Suppressor macrophage (primary cell): ENCODE results near the gene WIPF1.
A peak's percentile ranks its signal among the peaks of the same experiment; 100 is the strongest.

Experiments used
- DNase-seq, 4 experiments: peaks; one replicate each; pipeline ENCODE4 v3.0.0-alpha.2; 2020 to 2022

WIPF1 gene

GRCh38 chr2:174535757-174536703 lies 61.6 kb downstream of the WIPF1 start:
- DNase-seq: no peak

GRCh38 chr2:174535083-174535482 lies 62.5 kb downstream of the WIPF1 start:
- DNase-seq: no peak

- no peak for DNase-seq
Observed at GRCh38 chr2:174529916-174530315, 67.7 kb downstream of the WIPF1 start.

- DNase-seq: no peak
Observed at GRCh38 chr2:174527959-174528358, 69.6 kb downstream of the WIPF1 start.

GRCh38 chr2:174527101-174527721 lies 70.4 kb downstream of the WIPF1 start:
- no peak for DNase-seq

GRCh38 chr2:174524527-174524926 lies 73.1 kb downstream of the WIPF1 start:
- DNase-seq: peak; percentile 75 to 94 (median 86)

GRCh38 chr2:174522553-174522952 lies 75.1 kb downstream of the WIPF1 start:
- peak; percentile 69 to 92 (median 80) for DNase-seq

- DNase-seq: no peak
Observed at GRCh38 chr2:174518395-174518794, 79.2 kb downstream of the WIPF1 start.

GRCh38 chr2:174516501-174517378 lies 80.9 kb downstream of the WIPF1 start:
- DNase-seq: peak in 3 of 4 experiments; percentile 21 to 45 (median 42)

GRCh38 chr2:174512345-174512744 lies 85.3 kb downstream of the WIPF1 start:
- DNase-seq: no peak

- DNase-seq: no peak
Observed at GRCh38 chr2:174511580-174512260, 85.9 kb downstream of the WIPF1 start.

GRCh38 chr2:174510583-174511189 lies 86.9 kb downstream of the WIPF1 start:
- DNase-seq: peak in 1 of 4 experiments; percentile 15
